ENCODE measurements around the gene SPCS1.
A peak's percentile ranks its signal among the peaks of the same experiment; 100 is the strongest.
"Not testable (repeated sequence)": the region's sequence is repeated elsewhere in the genome, so short reads cannot be mapped to it uniquely, and the experiment has no call there.

SPCS1 gene

GRCh38 chr3:52705688-52706686 lies at the start of gene SPCS1, which contains the start of gene GLT8D1:
Gene SPCS1, plus strand, starts transcription at chr3:52706106. Its CDS starts 141 bp downstream, at chr3:52706247.
Gene GLT8D1, minus strand, starts transcription at chr3:52705791. Its CDS starts 5,331 bp downstream, at chr3:52700460.
- DNase-seq: peak; percentile 86

- DNase-seq: no peak
These were observed 45.9 kb upstream of the SPCS1 start for GRCh38 chr3:52660046-52660445.

GRCh38 chr3:52663098-52663497 lies 42.8 kb upstream of the SPCS1 start:
- DNase-seq: no peak

- no peak for DNase-seq
These were observed 35.0 kb upstream of the SPCS1 start for GRCh38 chr3:52670621-52671521.

- no peak for DNase-seq
These were observed 34.2 kb upstream of the SPCS1 start for GRCh38 chr3:52671676-52672075.

- not testable (repeated sequence) for DNase-seq
These were observed 29.7 kb upstream of the SPCS1 start for GRCh38 chr3:52676201-52676600.

- no peak for DNase-seq
These were observed 27.4 kb upstream of the SPCS1 start for GRCh38 chr3:52678265-52679198.

- no peak for DNase-seq
These were observed 26.7 kb upstream of the SPCS1 start for GRCh38 chr3:52679199-52679538.

GRCh38 chr3:52679811-52680210 lies 26.1 kb upstream of the SPCS1 start:
- no peak for DNase-seq

GRCh38 chr3:52681596-52681995 lies 24.3 kb upstream of the SPCS1 start:
- no peak for DNase-seq

GRCh38 chr3:52682016-52682415 lies 23.9 kb upstream of the SPCS1 start:
- no peak for DNase-seq

GRCh38 chr3:52683611-52684010 lies 22.3 kb upstream of the SPCS1 start:
- DNase-seq: no peak

GRCh38 chr3:52684184-52684583 lies 21.7 kb upstream of the SPCS1 start:
- no peak for DNase-seq

- DNase-seq: peak; percentile 78
These were observed 20.6 kb upstream of the SPCS1 start for GRCh38 chr3:52685285-52685708.

GRCh38 chr3:52685709-52686691 lies 19.9 kb upstream of the SPCS1 start, which contains the start of the genes GNL3 and PBRM1:
Gene GNL3, plus strand, starts transcription at chr3:52686032. Its CDS starts 61 bp downstream, at chr3:52686093.
Gene PBRM1, minus strand, starts transcription at chr3:52685913.
- peak; percentile 91 for DNase-seq

GRCh38 chr3:52688266-52688665 lies 17.6 kb upstream of the SPCS1 start:
- no peak for DNase-seq

GRCh38 chr3:52689151-52689550 lies 16.8 kb upstream of the SPCS1 start:
- no peak for DNase-seq

GRCh38 chr3:52690560-52690959 lies 15.3 kb upstream of the SPCS1 start:
- no peak for DNase-seq

- DNase-seq: no peak
These were observed 12.8 kb upstream of the SPCS1 start for GRCh38 chr3:52693071-52693470.

- no peak for DNase-seq
These were observed 11.2 kb upstream of the SPCS1 start for GRCh38 chr3:52694528-52695189.
